ACC112 (cell line): ENCODE results near the gene KCNH5.

Source experiments
- H2AFZ ChIP-seq: fragments of 200-600 bp; sonication (generic); one replicate; pipeline ENCODE4 v1.6.0; 2017; ENCODE audit warnings: antibody characterized with exemption, low read length; ENCODE audit not compliant: unreplicated experiment
- H3K27ac ChIP-seq: fragments of 200-600 bp; sonication (generic); 2 replicates; pipeline ENCODE4 v1.5.1; 2014; ENCODE audit warnings: low read depth, mild to moderate bottlenecking, antibody characterized with exemption, low read length, moderate library complexity
- H3K27me3 ChIP-seq: fragments of 200-600 bp; sonication (generic); 2 replicates; pipeline ENCODE4 v1.6.1; 2014; ENCODE audit warnings: mild to moderate bottlenecking, antibody characterized with exemption, low read length, moderate library complexity, mixed read lengths; ENCODE audit not compliant: insufficient read depth
- H3K36me3 ChIP-seq: fragments of 200-600 bp; sonication (generic); 2 replicates; pipeline ENCODE4 v1.6.1; 2016; ENCODE audit warnings: mild to moderate bottlenecking, antibody characterized with exemption, low read length, moderate library complexity, mixed read lengths; ENCODE audit not compliant: insufficient read depth
- H3K4me1 ChIP-seq: fragments of 200-600 bp; sonication (generic); one replicate; pipeline ENCODE4 v1.6.1; 2016; ENCODE audit warnings: low read length, mixed read lengths; ENCODE audit not compliant: insufficient read depth, unreplicated experiment, control insufficient read depth
- H3K4me3 ChIP-seq: fragments of 200-600 bp; sonication (generic); 2 replicates; pipeline ENCODE4 v1.5.1; 2014; ENCODE audit warnings: mild to moderate bottlenecking, low read depth, low read length
- H3K79me2 ChIP-seq: fragments of 200-600 bp; sonication (generic); one replicate; pipeline ENCODE4 v1.6.0; 2016; ENCODE audit warnings: low read length; ENCODE audit not compliant: control insufficient read depth, unreplicated experiment, insufficient read depth

KCNH5 gene

DNA sequence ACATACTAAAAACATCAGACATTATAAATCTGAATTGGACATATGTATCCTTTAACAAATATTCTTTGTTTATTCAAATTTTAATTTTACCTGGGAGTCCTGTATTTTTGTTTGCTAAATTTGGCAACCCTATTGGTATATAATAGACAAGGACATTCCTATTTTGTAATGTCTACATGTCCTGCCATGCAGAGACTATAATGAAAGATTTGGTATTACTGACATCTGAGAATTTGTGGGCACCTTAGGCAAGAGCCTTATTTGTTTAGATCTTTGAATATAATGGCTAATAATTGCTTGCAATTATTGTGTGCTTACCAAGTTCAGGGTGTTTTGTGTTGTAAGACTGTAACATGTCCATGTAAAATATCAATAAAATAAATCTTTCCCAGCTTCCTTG lies 334.4 kb downstream of the KCNH5 start:
- H3K79me2 ChIP-seq = no peaks in the 10 kb centered on the region
- H3K4me1 ChIP-seq = no peaks in the 10 kb centered on the region
- H2AFZ ChIP-seq = no peak overlapping the region
- H3K27ac ChIP-seq = no peak overlapping the region
- H3K27me3 ChIP-seq = no peaks in the 10 kb centered on the region
- no peak overlapping the region for H3K4me3 ChIP-seq
- no peaks in the 10 kb centered on the region for H3K36me3 ChIP-seq

DNA sequence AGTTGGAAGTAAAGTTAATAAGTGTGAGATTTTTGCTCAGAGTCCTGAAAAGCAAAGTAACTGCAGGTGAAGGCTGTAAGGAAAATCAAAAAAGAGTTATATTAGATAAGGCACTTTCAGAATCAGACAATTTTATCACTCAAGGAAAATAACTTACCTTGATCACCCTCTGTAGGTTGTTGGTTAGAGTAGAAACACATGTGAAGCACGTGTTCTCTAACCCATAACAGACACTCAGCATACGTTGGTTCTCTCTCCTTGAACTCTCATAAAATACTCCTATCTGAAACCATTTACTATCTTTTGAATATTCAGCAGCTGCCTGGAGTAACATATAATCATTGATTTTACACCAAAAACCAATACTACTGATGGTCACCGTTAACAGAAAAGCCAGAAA lies 335.5 kb downstream of the KCNH5 start:
- no peak overlapping the region for H3K27ac ChIP-seq

DNA sequence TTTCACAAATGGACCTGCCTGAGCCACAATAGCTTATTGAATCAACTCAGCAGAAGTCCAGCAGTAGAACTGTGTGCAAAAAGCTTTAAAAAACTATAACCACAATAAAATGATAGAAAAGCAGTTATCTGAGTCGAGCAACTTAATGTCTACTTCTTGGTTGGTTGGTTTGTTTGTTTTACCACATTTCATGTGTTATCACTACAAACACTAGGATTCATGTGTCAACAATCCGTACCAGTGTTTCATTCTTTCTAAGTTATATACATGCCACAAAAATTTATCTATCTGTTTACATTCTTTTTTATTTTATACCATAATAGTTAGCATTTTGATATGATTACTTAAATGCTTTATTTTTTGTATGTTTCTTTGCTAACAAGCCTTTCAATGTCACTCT lies 339.0 kb downstream of the KCNH5 start:
- Histone ChIP-seq H3K27ac (no peak overlapping the region), H3K4me3 (no peak overlapping the region), H3K4me1 (no peaks in the 10 kb centered on the region), H2AFZ (no peak overlapping the region), H3K36me3 (no peaks in the 10 kb centered on the region), H3K79me2 (no peaks in the 10 kb centered on the region), H3K27me3 (no peaks in the 10 kb centered on the region)

More for the DNA sequence above, 335.5 kb downstream of the KCNH5 start:
- Histone ChIP-seq H3K4me1 (no peaks in the 10 kb centered on the region), H2AFZ (no peak overlapping the region), H3K27me3 (no peaks in the 10 kb centered on the region), H3K4me3 (no peak overlapping the region), H3K79me2 (no peaks in the 10 kb centered on the region), H3K36me3 (no peaks in the 10 kb centered on the region)

DNA sequence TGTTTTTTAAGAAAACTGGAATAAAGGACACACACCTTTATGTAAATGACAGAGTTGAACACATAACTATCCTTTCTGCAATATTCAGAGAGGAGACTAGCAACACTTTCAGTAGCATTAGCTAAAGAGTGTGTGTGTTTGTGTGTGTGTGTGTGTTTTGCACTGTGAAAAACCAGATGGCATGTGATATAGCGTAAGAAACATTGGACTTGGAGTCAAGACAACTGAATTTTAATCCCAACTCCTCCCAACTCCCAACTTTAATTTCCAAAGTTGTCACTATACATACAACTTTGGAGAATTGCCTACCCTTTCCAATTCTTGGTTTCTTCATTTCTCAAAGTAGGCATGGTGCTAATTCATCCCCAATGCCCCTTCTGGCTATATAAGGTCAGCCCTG lies 347.8 kb downstream of the KCNH5 start:
- H3K27me3 ChIP-seq = no peaks in the 10 kb centered on the region
- H3K4me3 ChIP-seq = no peak overlapping the region
- no peak overlapping the region for H3K27ac ChIP-seq
- no peaks in the 10 kb centered on the region for H3K4me1 ChIP-seq
- no peaks in the 10 kb centered on the region for H3K79me2 ChIP-seq
- no peaks in the 10 kb centered on the region for H3K36me3 ChIP-seq
- no peak overlapping the region for H2AFZ ChIP-seq

DNA sequence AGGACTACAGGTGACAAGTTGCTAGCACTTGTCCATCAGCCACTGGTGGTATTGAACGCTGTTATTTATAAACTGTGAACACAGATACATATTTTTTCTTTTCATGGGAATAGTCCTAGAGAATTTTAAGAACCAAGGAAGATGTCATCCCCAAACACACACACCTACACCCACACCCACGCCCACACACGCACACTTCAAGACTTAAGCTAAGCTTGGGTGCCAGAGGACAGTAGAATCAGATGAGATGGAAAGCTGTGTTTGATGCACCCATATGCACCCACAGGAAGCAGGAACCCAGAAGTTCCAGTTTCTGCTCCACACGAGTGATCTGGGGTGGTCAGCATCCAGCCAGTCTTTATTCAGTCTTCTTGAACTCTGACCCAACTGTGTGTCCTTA lies 348.3 kb downstream of the KCNH5 start:
- no peaks in the 10 kb centered on the region for H3K36me3 ChIP-seq
- no peak overlapping the region for H2AFZ ChIP-seq
- H3K79me2 ChIP-seq = no peaks in the 10 kb centered on the region
- H3K27ac ChIP-seq = no peak overlapping the region
- H3K4me3 ChIP-seq = no peak overlapping the region
- no peaks in the 10 kb centered on the region for H3K4me1 ChIP-seq
- H3K27me3 ChIP-seq = no peaks in the 10 kb centered on the region

DNA sequence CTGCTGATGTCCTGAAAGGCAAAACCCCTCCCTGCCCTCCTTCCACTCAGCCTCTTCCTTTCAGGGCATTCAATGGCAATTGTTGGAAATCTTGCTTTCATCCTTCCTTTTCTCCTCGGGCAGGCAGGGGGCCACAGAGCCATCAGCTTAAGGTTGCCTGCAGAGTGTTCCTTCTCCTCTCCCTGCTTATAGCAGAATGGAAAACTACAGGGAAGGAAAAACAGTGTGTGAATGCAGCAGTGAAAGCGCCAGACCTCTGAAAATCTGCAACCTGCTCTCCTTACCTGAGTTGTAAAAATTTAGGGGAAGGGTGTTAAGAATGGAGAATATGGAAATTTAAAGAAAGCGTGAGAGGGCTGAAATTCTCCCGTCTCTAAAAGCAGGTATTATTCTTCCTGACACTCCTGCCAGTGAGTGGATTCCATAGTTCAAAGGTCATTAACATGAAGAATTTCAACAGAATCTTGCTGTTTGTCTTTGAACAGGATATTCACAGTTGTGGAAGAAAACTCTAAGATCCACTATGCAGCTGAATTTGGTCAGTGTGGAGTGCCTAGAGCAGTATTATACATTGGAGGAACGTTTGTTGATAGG lies 348.8 kb downstream of the KCNH5 start:
- no peaks in the 10 kb centered on the region for H3K79me2 ChIP-seq
- no peaks in the 10 kb centered on the region for H3K4me1 ChIP-seq
- no peak overlapping the region for H3K4me3 ChIP-seq
- H3K27ac ChIP-seq = no peak overlapping the region
- H3K27me3 ChIP-seq = no peaks in the 10 kb centered on the region
- H2AFZ ChIP-seq = no peak overlapping the region
- no peaks in the 10 kb centered on the region for H3K36me3 ChIP-seq

DNA sequence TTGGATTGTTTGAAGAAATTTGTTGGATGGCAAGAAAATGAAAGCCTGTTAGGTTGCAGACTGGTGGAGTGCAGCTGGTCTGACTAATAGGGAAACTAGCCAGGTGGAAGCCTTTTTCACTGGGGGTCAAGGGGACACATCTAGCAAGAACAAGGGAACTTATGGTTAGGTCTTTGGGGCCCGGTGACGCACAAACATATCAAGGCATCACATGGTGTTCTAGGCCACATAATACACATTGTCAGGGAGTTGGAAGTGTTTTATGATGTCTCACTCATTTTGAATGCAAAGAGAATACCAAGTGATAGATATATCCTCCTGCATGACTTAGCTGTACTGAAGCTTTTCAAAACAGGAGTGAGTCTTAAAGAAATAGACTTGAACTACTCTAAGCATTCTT lies 351.2 kb downstream of the KCNH5 start:
- H3K27me3 ChIP-seq = no peaks in the 10 kb centered on the region
- no peaks in the 10 kb centered on the region for H3K79me2 ChIP-seq
- H3K4me1 ChIP-seq = no peaks in the 10 kb centered on the region
- H3K4me3 ChIP-seq = no peak overlapping the region
- H2AFZ ChIP-seq = no peak overlapping the region
- H3K27ac ChIP-seq = no peak overlapping the region
- no peaks in the 10 kb centered on the region for H3K36me3 ChIP-seq

DNA sequence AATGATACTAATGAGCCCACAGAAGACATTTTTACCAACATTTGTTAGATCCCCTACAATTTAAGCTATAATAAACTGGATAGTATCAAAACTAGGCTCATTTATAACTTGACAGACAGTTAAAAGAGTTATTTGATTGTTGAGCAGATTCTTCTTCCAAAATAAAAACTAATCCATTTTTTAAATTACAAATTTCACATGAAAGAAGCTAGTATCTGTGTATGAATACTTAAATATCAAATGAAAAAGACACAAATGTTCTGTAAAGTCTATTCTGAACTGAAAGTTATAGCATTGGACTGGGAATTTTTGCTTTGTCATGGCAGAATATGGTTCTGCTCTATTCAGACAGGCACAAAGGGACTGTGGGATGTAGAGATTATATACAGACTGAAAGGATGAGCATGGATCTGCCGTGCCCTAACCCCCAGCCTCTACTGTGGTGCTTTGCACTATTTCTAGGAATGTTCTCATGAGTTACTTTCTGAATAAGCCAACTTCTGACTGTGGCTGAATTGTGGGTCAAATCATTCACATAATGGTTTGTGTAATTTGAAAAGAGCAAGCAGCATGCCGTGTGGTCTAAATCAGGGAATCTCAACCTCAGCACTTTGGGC lies 352.7 kb downstream of the KCNH5 start:
- peak overlapping the region; percentile 50 for H3K27ac ChIP-seq
- no peak overlapping the region for H3K4me3 ChIP-seq
- no peak overlapping the region for H2AFZ ChIP-seq

DNA sequence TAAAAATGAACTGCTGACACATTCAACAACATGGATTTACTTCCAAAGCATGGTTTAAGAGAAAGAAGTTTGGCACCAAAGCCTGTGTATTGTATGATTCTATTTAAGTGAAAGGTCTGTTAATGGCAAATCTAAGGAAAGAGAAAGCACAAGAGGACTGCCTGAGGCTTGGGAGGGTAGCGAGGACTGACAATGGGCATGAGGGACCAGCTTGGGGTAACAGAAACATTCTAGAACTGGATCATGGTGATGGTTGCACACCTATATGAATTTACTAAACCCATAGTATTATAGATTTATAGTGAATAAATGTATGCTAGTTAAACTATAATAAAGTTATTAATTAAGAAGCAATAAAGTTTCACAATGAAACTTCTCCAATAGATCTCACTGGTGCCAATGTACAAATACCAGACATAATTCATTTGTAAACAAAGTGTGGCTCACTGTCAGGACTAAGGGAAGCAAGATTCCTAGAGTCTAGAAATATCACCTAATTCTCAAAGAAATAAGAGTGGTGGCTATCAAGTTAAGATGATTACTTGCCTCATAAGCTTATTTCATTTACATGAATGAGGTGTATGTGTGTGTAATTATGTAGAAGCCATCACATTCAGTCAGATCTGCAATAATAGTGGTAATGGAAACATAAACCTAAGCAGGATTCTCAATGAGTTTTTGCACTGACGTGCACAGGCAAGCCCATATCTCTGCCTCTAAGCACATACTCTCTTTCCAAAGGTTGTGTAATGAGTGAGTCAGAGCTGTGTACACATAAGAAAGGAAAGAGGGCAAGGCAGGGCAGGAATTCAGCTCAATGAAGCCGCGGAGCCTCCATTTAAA lies 353.4 kb downstream of the KCNH5 start:
- Histone ChIP-seq H3K27ac (peak overlapping the region; percentile 50), H3K4me3 (no peak overlapping the region), H3K36me3 (no peaks in the 10 kb centered on the region), H3K4me1 (no peaks in the 10 kb centered on the region), H3K27me3 (no peaks in the 10 kb centered on the region), H3K79me2 (no peaks in the 10 kb centered on the region), H2AFZ (no peak overlapping the region)

More for the DNA sequence above, 352.7 kb downstream of the KCNH5 start:
- Histone ChIP-seq H3K79me2 (no peaks in the 10 kb centered on the region), H3K4me1 (no peaks in the 10 kb centered on the region), H3K27me3 (no peaks in the 10 kb centered on the region), H3K36me3 (no peaks in the 10 kb centered on the region)

DNA sequence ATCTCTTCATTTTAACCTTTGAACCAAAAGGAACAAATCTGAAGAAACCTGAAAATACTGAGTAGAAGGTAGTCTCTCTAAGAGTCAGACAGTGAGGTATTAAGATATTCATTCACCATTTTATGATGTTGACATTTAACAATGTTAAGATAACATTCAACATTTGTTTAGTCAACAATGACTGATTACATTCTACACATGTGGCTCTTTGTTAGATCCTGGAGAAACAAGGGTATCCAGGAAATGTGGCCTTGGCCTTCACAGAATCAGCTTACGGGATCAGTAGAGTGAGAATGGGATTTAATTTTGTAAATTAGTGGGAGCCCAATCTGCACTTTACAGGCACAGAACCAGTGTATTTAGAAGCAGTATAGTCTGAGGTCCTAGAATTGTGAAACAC lies 355.5 kb downstream of the KCNH5 start:
- no peak overlapping the region for H3K4me3 ChIP-seq
- no peak overlapping the region for H2AFZ ChIP-seq
- H3K4me1 ChIP-seq = no peaks in the 10 kb centered on the region
- no peaks in the 10 kb centered on the region for H3K79me2 ChIP-seq
- H3K36me3 ChIP-seq = no peaks in the 10 kb centered on the region
- no peaks in the 10 kb centered on the region for H3K27me3 ChIP-seq
- H3K27ac ChIP-seq = no peak overlapping the region

DNA sequence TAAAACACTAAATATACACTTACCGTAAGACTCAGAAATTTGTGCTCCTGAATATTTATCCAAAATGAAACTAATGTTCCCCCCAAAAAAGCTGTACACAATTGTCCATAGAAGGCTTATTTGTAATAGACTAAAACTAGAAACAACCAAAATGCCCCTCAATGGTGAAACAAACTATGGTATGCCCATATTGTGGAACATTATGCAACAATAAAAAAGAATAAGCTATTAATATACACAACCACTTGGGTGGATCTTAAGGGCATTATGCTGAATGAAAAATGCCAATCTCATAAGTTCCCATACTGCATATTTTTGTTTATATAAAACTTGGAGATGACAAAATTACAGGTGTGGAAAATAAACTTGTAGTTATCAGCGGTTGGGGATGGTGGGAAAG lies 357.4 kb downstream of the KCNH5 start:
- Histone ChIP-seq H3K4me3 (no peak overlapping the region), H3K4me1 (no peaks in the 10 kb centered on the region), H3K27ac (no peak overlapping the region), H3K79me2 (no peaks in the 10 kb centered on the region), H3K27me3 (no peaks in the 10 kb centered on the region), H2AFZ (no peak overlapping the region), H3K36me3 (no peaks in the 10 kb centered on the region)
